NK-92 (cell line): ENCODE data around the gene DOCK4.

Source experiments
- DNase-seq: peaks from one replicate; lab custom pipeline; 2025; ENCODE audit not compliant: unreplicated experiment; lab: John Stamatoyannopoulos, UW

DOCK4 gene

DNA sequence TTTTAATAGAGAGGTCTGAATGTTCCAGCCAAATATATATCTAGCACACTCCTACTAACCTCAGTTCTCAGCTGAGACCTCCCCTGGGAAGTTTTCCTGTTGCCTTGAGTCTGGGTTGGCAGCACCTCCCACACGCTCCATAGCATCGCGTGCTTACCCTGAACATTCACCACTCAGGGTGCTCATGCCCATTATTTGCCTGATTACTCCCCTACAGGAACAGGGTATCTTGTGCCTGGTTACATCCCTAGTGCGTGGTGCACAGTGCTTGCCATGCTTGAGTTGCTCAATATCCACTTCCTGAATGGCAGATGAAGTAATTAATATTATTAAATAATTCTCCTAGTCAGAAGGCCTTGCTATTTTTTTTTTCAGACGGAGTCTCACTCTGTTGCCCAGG, 374.0 kb downstream of the DOCK4 start:
- no peak for DNase-seq

DNA sequence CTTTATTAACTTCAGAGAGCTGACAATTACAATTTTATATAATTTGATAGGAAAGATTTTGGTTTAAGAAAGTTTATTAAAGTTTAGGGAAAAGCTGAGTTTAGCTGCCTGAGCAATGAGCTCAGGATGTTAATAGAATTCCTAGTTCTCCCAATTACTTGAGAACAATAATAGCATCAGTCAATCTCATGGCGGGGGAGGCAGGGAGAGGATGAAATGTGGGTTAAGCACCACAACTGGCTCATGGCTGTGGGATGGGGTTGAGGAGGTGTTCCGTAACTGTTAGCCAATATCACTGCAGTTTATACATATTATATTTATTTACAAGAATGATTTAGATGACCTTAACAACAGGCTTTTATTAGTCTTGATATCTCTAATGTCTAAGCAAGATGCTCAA, 377.0 kb downstream of the DOCK4 start:
- no peak for DNase-seq

DNA sequence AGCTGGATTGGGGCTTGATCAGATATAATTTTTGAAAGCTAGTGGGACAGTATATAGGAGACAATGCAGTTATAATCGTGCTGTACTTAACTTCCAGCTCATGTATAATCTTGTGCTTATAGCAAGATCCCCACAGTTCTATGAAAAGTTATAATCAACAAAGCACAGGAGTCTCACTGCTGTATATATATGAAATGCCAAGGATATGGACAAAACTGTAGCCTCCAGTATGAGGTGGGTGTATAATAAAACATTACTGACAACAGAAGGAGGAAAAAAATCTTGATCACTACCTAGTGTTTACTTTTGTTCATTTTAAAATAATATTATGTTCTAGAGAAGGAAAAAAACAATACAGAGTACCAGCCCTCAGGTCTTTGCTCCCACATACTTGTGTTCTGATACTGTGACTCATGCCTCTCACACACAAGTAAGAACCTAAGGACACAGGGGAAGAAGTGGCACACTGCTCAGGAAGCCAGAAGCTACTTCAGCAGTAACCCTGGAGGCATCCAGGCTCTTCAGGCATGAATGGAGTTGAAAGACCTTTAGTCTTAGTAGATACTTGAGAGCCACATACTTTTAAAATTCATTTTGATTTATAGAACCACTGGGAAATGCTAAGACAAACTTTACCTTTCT, 378.2 kb downstream of the DOCK4 start:
- no peak for DNase-seq

DNA sequence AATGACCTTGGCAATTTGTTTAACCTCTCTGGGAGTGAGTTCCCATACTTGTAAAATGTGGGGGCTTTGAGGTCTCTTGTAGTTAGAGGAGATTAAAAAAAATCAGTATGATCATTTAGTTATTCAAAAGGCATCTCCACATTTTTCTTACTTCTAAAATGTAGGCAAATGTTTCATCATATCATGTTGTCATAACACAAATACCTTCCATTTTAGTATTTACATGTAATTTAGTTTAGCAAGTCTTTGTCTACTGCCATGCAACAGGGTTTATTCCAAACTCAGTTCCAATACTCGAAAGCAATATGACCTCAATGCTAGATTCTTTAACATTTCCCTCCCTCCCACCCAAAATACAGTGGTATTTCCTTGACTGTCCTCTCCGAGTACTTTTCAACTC, 381.2 kb downstream of the DOCK4 start:
- DNase-seq: no peak

DNA sequence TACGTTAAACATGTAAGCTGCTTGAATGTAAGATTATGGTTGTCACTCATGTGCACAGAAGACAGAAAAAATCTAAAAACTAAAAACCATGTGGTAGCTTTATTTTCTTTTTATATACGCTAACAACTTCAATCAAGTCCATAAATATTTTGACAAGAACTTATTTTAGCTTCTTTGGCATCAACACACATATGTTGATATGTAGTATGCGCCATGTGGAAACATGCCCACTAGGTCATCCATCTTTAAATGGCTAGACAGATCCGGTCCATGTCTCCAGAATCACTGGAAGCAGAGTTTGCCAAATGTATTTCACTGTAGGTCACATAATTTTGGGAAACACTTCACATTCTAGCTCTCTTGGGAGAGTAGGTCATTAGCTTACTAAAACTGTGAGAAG, 382.4 kb downstream of the DOCK4 start:
- no peak for DNase-seq

DNA sequence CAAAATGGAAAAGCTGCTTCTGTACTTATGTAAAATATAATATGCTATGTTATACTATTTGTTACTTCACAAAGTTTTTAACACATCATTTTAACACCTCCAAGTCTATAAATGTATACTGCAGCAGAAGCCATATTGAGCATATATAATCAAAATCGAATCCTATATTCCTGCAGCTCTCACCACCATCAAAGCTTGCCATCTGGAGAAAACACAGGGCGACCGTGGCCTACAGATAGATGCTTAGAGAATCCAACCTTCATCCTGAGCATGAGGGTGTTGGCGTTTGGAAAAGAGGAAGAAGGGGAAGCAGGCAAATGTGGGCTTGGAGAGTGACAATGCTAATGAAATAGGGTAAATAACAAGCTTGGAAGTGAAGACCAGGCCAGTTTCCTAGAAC, 385.2 kb downstream of the DOCK4 start:
- no peak for DNase-seq

DNA sequence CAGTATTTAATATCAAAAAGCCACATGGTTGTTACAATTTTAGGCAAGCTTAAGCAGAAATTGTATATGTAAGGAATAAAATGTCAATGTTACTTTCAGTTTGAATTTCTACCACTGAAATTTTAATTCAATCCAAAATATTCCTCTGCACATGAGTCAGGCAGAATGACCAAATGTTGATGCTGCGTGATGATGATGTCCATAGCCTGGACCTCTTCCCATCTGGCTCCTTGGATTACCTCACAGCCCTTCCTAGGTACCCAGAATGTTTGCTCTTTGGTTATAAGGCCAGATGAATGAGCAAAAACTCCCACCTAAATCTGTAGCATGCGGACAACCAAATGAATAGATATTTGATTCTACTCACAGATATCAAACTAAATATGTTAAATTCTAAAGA, 385.6 kb downstream of the DOCK4 start:
- DNase-seq: no peak

DNA sequence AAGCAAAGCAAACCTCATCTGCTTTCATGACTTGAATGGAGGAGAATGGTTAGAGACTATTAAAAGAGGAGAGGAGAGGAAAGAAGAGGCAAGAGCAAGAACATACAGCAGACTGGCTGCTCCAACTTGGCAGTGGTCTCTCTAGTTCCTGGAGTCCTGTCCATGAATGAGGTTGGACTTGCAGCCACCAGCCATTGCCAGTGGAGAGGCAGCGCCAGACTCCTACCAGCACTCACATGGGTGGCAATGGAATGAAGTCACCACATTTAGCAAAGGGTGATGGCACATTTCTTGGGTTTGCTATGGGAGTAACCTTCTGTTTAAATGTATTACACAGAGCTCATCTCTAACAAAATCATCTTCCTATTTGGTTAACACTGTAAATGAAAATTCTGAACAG, 386.1 kb downstream of the DOCK4 start:
- no peak for DNase-seq

DNA sequence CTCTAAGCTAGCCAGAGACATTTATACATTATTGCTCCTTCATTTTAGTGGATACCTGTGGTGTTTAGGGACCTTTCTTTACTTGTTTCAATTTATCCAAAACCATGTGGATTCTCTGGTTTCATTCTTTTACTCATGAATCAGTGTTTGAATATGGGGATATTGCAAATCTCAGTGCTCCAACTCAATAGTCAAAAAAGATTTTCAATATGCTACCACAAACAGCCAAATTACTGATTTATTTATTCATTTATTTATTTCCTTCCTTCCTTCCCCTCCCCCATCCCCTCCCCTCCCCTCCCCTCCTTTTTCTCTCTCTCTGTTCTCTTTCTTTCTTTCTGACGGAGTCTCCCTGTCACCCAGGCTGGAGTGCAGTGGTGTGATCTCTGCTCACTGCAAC, 390.8 kb downstream of the DOCK4 start:
- no peak for DNase-seq

DNA sequence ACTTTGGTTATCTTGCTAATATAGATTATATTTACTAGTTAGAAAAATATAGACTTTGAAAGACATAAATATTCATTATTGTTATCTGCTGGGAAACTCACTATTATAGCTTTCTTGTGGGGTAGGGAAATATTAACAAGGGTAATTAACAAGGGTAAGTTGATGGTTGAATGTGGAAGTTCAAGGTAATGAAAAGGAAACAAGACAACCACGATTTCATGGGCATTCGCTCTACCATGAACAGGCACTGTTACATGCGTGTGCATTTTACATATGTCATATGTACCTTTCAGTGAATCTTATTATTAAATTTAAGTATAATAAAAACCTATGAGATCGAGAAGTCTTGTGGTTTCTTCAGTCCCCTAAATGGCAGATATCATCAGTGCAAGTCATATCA, 392.9 kb downstream of the DOCK4 start:
- no peak for DNase-seq

DNA sequence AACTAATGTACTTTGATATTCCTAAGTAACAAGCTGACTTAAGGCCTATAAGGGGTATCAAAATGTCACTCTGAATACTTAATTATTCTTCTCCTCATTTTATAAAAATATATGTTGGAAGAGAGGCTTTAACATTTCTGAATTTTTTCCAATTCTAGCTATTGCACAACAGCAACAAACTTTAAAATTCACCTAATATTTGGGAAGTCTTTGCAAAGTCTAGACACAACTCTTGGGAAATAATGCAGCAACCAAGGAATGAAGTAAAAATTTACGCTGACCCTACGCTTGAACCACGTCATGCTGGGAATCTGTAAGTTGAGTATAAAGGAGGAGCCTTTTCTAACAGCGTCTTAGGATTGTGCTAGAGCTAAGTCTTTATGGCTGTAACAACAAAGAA, 400.0 kb downstream of the DOCK4 start:
- DNase-seq: no peak

DNA sequence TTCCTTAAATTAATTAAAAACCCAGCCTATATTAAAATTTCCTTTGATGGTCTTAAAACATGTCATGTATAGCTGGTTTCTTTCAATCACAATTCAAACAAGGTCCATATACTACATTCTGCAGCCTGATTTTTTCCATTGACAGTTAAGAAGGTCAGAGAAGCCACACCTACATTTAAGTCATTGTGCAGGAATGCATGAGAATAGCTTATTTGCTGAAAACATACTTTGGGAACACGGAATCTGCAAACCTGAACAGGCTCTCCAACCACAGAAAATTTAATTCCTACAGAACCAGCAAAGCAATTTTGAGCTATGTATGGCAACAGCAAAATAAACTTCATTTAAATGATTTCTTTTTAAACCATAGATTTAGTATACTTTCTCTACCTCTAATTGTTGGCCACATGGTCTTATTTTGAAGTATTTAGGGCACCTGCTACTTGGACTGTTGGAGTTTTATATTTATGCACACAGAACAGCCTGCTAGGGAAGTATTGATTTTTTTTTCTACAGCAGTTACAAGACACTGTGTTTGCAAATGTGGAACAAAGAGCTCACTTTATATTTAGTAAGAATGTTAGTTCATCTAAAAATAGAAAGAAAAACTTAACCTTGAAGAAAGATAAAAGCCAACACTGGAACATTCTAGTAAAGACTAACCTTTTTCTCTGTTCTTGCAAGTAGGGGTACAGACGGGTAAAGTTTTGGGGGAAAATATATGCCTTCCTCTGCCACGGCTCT, 403.0 kb downstream of the DOCK4 start:
- DNase-seq: no peak

DNA sequence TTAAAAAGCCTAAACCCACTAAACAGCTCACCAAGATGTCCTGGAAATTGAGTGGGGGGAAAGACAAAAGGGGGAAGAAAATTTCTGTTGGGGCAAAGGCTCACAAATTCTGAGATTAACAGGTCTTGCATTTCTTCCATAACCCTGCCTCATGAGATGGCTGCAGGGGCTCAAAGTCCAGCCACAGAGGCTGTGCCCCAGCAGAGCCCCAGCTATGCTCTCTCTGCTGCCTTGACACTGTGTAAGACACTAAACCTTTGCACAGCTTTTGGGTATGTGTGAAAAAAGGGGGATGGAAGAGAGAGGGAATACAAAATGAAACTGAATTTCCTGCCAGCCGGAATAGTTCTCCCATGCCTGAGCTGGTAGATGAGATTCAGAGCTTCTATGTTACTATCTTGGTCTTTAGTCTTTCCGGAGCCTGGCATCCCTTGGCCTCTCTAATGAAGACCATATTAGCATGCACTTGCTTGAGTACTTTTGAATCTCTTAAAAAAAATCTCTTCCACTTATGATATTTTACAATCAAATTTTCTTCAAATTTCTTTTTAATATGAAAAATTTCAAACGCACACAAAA, 403.9 kb downstream of the DOCK4 start:
- DNase-seq: no peak

DNA sequence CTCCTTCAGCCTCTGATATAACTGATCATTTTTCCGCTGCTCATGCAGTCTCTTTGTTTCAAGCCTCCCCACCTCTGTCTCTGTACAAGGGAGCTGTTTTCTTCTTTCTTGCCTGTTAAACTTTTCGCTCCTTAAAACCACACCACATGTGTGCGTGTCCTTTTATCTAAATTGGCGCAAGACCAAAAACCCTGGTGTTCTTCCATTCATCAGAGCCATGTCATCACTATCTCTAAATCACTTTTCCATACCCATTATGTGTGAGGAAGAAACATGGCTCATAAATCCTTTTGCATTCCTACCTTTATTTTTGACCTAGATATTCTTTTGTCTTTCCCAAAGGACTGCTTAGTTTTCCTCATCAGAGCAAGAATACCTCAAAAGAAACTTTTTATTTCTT, 404.9 kb downstream of the DOCK4 start:
- DNase-seq: no peak

DNA sequence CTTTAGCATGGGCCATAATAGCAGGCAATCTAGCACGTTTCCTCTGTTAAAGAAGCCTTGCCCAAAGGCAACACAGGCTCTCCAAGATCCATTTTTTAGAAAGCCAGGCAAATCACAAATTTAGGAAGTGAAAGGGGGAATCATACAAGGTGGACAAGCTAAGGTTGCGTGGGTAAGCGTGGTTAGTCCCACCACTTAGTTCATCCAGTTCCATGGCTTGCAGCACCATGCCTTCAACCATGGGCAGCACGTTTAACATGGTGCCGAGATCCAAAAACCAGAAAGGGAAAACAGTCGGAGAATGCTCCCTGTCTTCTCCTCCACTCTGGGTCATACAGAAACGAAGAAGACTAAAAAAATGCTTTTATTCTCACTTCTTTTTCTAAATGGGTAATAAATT, 409.5 kb downstream of the DOCK4 start:
- no peak for DNase-seq

DNA sequence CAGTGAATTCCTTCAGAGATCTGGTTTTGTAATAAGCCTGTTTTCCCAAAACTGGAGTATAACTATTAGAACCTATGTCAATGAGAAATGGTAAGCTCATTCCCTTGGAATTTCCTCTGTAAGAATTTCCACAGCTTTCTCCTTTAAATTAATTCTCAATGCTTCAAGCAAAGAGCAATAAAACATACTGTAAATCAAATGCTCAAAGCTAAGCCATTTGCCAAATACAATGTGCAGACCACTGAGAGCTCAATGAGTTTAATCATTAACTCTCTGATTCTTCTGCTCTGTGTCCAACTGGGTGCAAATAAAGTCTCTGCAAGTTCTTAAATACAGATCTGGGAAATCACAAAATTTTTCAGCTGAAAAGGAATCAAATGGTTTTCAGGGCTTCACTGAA, 416.3 kb downstream of the DOCK4 start:
- DNase-seq: no peak

DNA sequence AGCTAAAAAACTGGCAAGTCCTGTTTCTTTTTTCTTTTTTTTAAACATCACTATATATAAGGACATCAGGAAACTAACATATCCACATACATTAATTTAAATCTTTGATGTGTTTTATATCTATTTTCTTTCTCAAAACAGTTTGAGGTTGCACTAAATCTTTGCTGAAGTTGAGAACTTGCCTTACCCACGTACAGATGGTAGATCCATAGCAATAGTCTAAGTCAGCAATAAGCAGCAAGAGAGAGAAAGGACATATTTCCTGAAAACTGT, 417.2 kb downstream of the DOCK4 start:
- DNase-seq: no peak

DNA sequence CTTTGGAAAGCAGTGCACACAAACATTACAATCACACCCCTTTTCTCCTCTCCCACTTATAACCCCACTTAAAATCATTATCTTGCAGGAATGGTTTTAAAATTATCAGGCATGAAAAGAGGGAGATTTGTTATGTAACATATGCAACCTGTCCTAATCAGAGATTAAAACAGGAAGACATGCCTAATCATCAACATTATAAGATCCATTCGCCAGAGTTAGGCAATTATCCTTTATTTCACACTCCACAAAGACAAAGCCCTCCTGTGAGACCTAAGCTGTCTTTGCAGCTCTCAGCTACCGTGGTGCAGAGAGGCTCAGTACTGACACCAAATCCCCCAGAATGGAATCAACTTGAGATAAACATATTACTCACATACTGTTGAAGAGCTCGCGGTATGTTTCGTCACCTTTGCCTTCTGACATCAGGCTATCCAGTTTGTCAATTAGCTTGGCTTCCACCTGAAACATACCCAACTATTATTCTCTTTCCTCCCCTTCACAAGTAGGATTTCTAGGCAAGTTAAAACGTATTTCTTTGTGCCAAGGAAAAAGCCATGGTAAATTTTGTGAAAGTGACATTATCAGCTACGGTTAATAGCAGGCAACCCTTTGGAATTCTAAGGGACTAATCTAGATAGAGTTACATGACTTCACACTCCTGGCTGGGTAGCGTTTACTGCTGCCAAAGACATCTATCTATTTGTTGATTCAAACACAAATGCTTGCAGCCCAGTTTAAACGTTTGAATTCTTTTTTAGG, 417.7 kb downstream of the DOCK4 start:
- DNase-seq: no peak

DNA sequence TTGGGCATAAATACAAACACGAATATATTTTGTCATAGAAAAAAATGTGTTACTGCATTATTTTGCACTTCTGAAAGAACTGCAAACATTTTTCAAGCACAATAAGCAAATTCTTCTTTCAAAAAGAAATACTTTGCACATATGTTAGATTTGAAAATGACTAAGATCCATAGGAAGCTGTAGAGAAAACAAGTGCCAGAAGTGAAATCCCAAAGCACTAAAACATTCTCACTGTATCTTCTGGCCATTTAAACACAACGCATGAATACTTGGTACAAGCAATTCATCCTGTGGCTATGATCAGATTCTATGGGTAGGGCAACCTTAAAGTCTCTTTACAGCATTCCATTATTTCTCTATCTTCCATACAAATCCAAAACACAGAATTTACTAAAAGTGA, 418.5 kb downstream of the DOCK4 start:
- DNase-seq: no peak

DNA sequence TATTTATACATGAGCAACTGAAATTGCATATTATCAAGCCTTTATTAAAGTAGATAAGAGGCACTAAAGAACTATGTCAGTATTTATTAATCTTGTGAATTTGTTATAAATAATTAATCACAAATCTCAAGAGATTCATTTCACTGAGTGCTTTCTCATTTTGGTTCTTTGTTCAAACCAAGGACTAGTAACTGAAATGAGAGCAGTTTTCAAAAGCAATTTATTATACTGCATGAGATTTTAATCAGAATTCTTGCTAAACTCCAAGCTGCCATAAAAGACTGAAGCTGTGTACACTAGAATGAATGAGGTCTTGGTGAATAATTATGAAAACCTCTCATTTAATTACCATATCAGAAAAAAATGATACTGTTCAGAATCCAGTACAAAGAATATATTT, 419.1 kb downstream of the DOCK4 start:
- DNase-seq: no peak

DNA sequence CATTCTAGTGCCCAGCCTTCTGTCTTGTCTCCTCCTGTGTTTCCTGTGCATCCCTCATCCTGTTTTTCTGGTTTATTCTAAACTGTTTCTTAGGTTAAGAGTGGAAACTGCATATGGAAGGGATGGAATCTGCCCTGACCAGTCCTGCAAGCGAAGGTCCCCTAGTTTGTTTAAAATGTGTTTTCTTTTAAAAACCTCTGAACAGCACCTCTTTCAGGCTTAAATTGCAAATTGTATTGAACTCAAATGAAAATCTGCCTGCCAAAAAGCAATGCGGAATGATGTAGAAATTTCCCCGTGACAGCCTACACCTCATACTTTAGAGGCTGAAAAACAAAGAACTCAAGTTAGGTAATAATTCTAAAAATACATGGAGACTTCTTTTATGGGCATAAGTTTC, 421.1 kb downstream of the DOCK4 start:
- DNase-seq: no peak

DNA sequence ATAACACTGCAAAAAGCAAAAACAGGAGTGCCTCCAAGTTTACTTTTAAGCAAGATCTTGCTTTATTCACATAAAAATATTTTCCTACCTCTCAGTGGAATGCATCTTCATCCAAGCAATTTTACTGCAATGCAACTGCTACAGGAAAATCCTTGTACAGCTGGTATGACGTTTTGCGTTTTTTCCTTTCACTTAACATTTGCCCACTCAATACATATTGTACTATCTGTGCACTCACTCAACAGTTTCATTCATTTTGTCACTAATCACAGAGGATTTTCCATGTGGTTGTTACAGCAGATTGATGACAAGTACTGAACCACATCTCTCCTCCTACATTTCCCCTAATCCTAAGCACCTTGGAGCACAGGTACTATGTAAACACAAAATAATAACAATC, 421.9 kb downstream of the DOCK4 start:
- DNase-seq: no peak
